ENCODE data around the gene IL1RAP. TPM values are rescaled to one million over a fixed set of nuclear protein-coding genes. Genes with fewer than 3 reads are reported as not detected.

IL1RAP gene, protein sequence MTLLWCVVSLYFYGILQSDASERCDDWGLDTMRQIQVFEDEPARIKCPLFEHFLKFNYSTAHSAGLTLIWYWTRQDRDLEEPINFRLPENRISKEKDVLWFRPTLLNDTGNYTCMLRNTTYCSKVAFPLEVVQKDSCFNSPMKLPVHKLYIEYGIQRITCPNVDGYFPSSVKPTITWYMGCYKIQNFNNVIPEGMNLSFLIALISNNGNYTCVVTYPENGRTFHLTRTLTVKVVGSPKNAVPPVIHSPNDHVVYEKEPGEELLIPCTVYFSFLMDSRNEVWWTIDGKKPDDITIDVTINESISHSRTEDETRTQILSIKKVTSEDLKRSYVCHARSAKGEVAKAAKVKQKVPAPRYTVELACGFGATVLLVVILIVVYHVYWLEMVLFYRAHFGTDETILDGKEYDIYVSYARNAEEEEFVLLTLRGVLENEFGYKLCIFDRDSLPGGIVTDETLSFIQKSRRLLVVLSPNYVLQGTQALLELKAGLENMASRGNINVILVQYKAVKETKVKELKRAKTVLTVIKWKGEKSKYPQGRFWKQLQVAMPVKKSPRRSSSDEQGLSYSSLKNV
- total RNA-seq (2022; extraction: Qiagen RNA extraction; ENCODE audit: low read depth): 5.4 to 7.1 TPM (median 6.8 TPM) in 5 replicates

DNA sequence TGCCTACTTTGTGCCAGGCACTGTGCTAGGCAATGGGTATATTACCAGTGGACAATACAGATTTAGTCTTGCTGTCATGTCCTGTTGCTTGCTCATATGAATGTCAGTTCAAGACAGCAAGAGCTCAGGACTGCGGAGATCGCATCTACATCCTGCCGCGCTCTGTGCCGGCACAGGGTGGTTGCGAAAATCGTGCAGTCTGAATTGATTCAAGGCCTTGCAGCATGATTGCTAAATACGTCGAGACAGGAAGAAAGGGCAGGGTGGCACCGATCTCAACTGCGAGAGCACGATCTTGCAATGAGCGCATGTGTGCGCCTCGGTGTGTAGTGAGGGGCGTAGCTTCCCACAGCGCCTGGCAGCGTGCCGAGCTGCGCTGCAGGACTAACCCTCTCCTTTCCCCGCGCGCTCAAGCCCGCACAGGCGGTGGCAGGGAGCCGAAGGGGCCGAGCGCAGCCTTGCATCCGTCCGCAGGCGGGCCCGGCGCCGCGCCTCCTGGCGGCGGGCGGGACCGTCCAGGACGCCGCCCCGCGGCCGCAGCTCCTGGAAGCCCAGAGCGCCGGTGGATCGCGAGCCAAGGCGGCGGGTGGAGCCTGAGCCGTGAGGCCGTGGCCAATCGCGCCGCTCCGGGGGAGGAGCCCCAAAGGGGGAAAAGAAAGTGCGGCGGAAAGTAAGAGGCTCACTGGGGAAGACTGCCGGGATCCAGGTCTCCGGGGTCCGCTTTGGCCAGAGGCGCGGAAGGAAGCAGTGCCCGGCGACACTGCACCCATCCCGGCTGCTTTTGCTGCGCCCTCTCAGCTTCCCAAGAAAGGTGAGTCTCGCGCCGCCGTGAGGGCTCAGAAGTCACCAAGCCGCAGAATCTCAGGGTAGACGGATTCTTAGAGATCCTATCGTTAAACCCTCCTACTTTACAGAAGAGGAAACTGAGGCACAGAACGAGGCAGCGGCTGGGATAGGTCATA, at the start of gene IL1RAP:
Gene IL1RAP, plus strand, starts transcription at position 677 of the 962 bp plus-strand sequence. CDS start 50,205 bp downstream, outside the sequence.

Other genes starting within 250 kb of the IL1RAP start
- gene CLDN1, start 191.6 kb upstream of the IL1RAP start, total RNA-seq (2022; extraction: Qiagen RNA extraction; ENCODE audit: low read depth): 15.7 to 34.1 TPM (median 28.5 TPM) in 5 replicates
- 0.07 to 0.41 TPM in 2 of 5 replicates, not detected in the others for gene CLDN16, start 125.9 kb upstream of the IL1RAP start, total RNA-seq (2022; extraction: Qiagen RNA extraction; ENCODE audit: low read depth)
- not detected in 5 replicates for gene TMEM207, start 64.2 kb upstream of the IL1RAP start, total RNA-seq (2022; extraction: Qiagen RNA extraction; ENCODE audit: low read depth)

Data from A549 treated with RU486 at 1 μM for 4 hours (cell line).